HG03039 (cell line): ENCODE measurements around the gene CLTB.
A peak's percentile ranks its signal among the peaks of the same experiment; 100 is the strongest.
"Not testable (repeated sequence)": the region's sequence is repeated elsewhere in the genome, so short reads cannot be mapped to it uniquely, and the experiment has no call there.

ENCODE experiments used
- ATAC-seq: cut with Tn5 transposase; IDR thresholded peaks from one replicate; pipeline ENCODE4 v1.9.1; 2021; ENCODE audit warnings: mild to moderate bottlenecking, moderate library complexity; ENCODE audit not compliant: unreplicated experiment

CLTB gene, protein sequence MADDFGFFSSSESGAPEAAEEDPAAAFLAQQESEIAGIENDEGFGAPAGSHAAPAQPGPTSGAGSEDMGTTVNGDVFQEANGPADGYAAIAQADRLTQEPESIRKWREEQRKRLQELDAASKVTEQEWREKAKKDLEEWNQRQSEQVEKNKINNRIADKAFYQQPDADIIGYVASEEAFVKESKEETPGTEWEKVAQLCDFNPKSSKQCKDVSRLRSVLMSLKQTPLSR

DNA sequence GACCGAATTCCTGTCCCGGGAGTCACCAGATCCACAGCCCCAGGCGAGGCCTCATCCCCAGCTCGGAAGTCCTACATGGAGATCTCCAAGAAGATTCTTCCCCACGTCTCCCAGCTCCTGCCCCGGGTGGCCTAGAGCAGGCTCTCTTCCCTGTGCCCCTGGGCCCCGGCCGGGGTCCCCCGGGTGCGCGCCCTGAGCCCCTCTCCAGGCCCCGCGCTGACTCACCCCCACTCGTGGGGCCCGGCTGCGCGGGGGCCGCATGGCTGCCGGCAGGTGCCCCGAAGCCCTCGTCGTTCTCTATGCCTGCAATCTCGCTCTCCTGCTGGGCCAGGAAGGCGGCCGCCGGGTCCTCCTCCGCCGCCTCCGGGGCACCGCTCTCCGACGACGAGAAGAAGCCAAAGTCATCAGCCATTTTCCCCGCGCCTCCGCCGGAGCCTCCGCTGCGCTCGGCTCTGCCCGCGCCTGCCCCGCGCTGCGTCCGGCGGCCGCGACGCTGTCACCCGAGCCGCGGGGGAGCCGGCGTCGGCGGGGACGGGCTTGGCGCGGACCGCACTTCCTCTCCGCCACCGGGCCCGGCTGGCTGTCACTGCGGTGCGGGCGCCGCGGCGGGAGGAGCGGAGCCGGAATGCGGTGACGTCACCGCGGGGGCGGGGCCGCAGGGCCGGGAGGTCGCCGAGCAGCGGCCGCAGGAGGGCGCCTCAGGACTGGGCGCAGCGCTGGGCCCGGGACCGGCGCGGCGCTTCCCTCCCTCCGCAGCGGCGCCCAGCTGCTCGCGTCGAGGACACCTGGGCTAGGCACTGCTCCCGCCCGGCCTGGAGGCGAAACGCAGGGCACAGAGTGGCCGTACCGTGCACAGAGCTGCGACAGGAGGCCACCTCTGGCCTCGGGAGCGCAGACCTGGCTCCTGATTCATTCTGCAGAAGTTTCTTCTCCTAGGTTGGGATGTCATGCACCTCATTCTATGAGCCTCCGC is at the start of gene CLTB:
Gene CLTB, minus strand, starts transcription at position 588 of the 973 bp plus-strand sequence. Its CDS starts 176 bp downstream, at position 412.
- ATAC-seq = peak; percentile 89

DNA sequence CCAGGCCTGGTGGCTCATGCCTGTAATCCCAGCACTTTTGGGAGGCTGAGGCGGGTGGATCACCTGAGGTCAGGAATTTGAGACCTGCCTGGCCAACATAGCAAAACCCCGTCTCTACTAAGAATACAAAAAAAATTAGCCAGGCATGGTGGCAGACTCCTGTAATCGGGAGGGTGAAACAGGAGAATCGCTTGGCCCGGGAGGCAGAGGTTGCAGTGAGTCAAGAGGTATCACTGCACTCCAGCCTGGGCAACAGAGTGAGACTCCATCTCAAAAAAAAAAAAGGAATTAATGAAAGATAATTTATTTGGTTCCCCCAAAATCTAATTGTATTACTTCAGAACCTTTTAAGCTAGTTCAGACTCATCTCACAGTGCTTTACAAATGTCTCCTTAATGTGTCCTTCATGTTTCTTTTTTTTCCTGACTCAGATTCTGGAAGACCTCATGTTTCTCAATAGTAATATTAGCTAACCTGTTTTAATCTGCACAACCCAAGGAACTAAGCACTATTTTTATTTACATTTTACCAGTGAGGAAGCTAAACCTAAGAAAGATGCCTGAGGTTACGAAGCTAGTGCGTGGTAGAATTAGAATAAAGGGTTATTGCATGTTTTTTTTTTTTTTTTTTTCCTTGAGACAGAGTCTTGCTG is 46.9 kb upstream of the CLTB start:
- ATAC-seq = no peak

DNA sequence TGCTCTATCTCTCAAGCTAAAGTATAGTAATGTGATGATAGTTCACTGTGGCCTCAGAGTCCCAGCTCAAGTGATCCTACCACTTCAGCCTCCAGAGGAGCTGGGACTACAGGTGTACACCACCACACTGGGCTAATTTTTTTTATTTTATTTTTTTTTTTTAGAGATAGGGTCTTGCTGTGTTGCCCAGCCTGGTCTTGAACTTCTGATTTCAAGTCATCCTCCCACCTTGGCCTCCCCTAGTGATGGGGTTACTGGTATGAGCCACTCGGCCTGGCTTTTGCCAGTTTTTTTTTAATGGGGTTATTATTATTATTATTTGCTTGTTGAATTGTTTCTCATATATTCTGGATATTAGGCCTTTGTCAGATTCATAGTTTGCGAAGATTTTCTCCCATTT is 45.0 kb upstream of the CLTB start:
- no peak for ATAC-seq

DNA sequence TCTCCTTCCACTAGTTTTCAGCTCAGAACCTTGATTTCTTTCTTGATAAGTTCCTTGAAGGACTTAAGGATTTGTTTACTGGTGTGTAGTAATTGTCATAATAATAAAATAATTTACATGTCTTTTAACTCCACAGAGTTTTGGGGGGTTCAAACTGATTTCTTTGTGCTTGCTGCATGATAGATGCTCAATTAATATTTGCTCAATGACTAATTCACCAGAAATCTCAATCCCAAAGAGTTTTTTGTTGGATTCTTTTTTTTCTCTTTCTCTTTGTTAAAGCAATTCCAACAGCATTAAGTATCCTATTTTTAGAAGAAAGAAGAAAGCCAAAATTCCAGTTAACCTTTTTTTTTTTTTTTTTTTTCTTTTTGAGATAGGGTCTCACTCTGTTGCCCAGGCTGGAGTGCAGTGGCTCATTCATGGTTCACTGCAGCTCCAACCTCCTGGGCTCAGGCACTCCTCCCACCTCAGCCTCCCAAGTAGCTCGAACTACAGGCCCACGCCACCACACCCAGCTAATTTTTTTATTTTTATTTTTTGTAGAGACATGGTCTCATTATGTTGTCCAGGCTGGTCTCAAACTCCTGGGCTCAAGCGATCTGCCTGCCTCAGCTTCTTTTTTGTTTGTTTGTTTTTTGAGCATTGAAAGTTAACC is 42.7 kb upstream of the CLTB start:
- no peak for ATAC-seq

DNA sequence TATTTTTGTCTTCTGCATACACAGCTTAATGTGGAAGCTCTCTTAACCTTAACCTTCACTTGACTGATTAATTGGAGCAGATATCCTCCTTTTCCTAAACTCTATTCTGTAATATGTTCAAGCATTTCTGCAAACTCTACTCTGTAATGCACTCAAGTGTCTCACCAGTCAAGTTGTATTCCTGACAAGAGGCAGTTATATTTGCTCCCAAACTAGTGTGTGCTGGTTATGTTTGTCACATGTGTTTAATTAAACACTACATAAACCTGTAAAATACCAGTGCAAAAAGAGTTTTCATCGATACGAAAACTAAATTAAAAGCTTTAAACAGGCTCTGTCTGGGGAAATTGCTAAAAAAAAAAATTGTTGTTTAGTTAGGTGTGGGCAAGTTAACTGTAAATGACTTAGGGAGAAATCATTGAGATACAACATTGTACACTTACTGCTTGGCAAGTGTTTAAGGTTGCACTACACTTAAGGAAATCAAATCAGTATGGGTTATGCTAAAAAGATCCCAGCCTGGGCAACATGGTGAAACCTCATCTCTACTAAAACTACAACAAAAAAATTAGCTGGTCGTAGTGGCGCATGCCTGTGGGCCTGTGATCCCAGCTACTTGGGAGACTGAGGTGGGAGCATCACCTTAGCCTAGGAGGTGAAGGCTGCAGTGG is 38.5 kb upstream of the CLTB start:
- no peak for ATAC-seq

DNA sequence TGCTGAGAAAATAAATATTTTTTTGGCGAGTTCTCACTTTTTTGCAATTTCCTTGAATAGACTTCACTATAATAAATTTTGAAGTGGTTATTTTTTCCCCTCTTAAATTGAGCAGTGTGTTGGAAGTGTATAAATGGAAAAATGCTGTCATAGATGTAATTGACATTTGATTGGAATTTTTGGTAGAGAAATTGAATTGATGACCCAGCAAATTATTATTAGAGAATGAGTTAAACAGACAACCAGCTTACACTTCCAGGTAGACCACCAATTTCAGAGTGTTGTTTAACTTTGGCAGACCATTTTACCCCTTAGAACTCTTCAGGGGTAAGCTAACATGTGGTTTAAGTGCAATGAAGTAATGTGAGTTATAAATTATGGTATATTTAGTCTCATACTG is 33.7 kb upstream of the CLTB start:
- no peak for ATAC-seq

DNA sequence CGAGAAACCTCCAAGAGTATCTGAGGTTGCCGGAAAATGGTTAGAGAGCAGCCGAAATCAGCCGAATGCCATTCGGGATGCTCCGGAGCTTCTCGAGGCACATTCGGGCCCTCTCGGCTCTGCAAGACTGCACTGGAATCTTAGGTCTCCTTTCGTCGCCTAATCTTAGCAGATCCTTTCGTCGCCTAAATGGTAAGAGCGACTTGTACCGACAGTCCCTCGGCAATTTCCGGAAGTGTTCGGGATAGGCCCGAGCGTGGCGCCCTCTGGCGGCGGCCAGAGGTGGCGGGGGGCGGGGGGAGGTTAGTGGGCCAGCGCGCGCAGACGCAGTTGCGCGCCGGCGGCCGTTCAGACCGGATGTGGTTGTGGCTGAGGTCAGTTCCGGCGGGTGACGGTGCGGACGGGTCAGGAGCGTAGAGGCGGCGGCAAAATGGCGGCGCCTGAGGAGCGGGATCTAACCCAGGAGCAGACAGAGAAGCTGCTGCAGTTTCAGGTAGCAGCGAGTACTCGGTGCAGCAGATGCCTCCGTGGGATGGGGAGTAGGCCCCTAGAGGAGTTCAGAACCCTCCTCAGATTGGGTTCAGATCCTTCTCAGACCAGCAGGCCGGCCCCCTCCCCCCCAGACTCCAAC is 31.8 kb upstream of the CLTB start, which contains the start of gene FAF2:
Gene FAF2, plus strand, starts transcription at position 408 of the 631 bp plus-strand sequence. Its CDS starts 23 bp downstream, at position 431.
- ATAC-seq = peak; percentile 90

DNA sequence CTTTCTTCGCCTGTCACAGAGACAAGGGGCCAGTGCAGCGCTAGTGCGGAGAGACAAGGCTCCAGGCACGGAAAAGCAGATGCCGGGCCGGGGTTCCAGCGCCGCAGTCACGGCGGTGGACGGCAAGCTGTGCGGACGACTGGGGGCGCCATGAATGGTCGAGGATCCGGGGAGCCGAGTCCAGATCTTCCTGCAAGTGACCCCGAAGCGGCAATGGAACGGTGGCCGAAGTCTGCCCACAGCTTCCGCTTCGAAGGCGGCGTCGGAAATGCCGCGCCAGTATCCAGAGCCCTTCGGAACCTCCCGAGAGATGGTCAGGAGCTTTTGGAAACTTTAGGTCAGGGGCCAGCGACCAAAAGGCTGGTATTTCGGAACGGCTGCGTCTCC is 31.2 kb upstream of the CLTB start:
- peak; percentile 17 for ATAC-seq

DNA sequence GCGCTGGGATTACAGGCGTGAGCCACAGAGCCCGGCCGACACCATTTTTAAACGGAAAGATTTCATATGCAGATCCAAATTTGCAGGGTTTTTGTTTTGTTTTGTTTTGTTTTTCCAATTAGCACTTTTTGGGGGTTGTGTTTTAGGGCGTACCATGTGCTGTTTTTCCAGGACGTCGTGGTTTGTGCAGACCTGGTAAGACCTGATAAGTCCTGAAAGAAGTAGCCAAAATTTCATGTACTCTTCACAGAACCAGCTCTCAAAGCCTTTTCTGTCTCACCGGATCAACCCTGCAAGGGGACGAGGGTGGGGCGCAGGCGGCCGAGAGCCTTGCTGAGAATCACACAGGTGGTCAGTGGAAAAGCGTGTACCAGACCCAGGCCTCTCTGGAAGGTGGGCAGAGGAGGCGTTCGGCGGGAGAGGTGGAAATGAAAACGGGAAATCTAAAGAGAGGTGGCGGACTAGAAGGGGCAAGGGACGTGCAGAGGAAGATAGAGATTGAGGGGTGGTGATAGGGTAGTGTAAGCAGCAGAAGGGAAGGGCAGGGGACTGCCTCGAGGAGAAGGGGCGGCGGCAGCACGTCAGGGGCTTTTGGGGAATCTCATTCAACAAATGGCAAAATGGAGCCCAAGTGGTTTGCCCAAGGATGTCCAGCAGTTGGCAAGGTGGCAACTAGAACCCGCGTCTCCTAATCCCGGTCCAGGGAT is 30.7 kb upstream of the CLTB start:
- ATAC-seq = no peak

DNA sequence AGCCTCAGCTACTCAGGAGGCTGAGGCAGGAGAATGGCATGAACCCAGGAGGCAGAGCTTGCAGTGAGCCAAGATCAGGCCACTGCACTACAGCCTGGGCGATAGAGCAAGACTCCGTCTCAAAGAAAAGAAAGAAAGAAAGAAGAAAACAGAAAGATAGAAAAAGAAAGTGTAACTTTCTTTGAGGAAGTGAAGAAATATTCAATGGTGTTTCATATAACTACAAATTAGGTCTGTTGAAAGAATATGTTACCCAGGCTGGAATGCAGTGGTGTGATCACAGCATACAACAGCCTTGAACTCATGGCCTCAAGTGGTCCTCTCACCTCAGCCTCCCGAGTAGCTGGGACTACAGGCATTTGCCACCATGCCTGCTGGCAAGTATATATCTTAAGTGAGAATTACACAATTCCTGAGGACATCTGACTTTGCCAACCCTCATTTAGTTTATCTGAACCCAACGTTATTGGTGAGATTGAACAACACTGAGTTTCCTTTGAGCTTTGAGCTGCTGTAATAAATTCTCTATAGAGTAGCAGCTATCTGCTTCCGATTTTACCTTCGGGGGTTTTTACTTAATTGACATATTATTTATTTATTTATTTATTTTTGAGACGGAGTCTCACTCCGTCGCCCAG is 29.8 kb upstream of the CLTB start:
- ATAC-seq = no peak

DNA sequence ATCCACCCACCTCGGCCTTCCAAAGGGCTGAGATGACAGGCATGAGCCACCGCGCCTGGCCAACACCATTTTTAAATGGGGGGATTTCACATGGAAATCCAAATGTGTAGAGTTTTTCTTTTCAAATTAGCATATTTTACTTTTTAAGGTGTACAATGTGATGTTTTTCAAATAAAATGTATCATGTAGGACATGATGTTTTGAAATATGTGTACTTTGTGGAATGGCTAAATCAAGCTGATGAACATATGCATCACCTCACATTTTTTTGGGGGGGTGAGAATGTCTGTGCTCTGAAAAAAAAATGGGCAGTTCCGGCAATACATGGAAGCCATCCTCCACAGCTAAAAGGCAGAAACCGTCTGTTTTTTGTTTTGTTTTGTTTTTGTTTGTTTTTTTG is 28.4 kb upstream of the CLTB start:
- ATAC-seq = no peak

DNA sequence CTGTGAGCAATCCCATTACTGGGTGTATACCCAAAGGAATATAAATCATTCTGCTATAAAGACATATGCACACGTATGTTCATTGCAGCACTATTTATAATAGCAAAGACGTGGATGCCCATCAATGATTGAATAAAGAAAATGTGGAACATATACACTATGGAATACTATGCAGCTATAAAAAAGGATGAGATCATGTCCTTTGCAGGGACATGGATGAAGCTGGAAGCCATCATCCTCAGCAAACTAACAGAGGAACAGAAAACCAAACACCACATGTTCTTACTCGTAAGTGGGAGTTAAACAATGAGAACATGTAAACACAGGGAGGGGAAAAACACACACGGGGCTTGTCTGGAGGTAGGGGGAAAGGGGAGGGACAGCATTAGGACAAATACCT is 26.6 kb upstream of the CLTB start:
- ATAC-seq = not testable (repeated sequence)

DNA sequence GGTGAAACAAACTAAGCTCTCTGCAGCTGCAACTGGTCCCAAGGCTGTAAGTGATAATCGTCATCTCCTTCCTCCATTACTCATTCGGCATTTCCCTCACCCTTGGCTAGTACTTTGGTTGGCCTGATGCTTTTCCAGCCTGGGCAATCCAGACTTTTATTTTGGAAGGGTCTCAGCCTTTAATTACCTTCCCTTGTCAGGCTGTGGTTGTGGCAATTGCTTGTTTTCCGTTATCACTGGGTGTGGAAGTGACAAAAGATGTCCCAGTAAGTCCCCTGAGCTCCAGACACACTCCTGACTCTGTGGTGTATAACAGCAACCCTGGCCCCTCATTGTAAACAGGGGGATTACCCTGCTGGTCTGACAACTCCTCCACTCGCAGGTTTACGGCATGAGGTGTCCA is 25.6 kb upstream of the CLTB start:
- ATAC-seq = no peak

DNA sequence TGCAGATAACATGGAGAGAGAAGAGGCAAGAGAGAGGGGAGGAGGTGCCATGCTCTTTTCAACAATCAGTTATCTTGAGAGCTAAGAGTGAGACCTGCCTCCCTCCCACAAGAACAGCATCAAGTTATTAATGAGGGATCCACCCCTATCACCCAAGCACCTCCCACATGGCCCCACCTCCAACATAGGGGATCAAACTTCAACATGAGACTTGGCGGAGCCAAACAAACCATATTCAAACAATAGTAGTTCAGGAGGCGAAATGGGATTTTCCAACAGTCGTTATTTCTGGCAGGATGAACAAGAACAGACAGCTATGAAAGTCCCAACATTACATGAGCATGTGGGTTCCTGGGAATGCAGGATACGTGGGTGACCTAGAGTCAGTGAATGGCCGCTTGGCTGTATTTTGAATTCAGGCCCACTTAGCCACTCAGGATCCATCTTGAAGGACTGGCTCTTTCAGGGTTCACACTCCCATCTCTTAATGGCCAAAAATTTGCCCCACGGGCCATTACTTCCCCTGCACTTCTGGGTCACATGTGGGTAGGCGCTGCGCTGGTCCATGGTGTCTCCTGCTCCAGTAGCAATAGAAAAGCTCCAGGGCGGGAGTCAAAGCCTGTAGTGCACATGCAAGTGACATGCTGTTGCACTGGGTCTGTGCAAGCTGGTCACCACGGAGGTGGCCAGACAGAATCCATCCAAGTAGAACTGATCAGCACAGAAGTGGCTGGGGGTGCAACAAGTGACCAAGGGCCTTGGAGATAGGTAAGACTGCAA is 24.8 kb upstream of the CLTB start:
- no peak for ATAC-seq

DNA sequence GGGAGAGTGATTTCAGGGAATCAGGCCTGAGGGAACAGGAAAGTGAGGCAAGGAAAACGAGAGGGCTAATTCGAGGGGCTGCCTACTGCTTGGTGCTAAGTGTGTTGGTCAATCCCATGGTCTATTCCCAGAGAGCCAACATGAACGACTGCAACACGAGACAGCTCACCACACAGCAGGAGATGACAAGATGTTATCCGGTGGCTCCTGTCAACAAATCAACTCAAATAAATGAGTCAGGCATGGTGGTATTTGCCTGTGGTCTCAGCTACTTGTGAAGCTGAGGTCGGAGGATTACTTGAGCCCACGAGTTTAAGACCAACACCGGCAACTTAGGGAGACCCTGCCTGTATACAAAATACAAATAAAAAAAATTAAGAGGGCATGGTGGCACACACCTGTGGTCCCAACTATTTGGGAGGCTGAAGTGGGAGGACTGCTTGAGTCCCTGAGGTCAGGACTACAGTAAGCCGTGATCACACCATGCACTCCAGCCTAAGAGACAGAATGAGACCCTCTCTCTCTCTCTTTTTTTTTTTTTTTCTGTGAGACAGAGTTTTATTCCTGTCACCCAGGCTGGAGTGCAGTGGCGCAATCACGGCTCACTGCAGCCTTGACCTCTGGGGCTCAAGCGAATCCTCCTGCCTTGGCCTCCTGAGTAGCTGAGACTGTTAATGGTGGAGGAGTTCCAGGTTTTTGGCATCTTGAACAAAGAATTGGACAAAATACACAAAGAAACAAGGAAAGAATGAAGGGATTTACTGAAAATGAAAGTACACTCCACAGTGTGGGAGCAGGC is 22.8 kb upstream of the CLTB start:
- no peak for ATAC-seq

DNA sequence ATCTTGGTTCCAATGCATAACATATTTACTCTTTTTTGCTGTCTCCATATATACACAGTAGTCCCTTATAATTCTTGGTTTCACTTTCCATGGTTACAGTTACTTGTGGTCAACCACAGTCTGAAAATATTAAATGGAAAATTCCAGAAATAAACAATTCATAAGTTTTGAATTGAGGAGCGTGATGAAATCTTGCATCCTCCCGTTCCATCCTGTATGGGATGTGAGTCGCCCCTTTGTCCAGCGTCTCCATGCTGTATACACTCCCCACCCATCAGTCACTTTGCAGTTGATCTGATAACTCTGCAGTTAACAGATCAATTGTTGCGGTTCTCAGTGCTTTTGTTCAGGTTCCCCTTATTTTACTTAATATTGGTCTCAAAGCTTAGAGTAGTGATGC is 20.3 kb upstream of the CLTB start:
- no peak for ATAC-seq

DNA sequence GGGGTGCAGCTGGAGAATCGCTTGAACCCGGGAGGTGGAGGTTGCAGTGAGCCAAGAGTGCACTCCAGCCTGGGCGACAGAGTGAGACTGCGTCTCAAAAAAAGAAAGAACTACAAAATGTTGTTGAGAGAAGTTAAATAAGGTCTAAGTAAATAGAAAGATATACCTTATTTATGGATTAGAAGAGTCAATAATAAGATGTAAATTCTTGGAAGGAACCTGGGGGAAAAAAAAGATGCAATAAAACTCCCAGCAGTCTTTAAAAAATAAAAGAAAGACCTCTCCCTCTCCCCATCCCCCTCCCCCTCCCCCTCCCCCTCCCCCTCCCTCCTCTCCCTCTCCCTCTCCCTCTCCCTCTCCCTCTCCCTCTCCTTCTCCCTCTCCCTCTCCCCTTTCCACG is 16.4 kb upstream of the CLTB start:
- ATAC-seq = no peak
